Cardiac muscle cell (in vitro differentiated cells and primary cell): Measurements from ENCODE around the gene HBQ1. TPM values are rescaled to one million over a fixed set of nuclear protein-coding genes. Genes with fewer than 3 reads are reported as not detected.

Experiments
- DNase-seq, 2 donors: peaks; one replicate each; pipeline versions ENCODE4 v3.0.0 to v3.0.0-alpha.2; 2010 to 2017; ENCODE audit warnings: low read depth in 1 of 2, low spot score in 1 of 2
- H3K27ac ChIP-seq: fragments of 200-600 bp; sonication (generic); 2 replicates; pipeline ENCODE4 v1.5.1; 2016
- H3K27me3 ChIP-seq: fragments of 200-600 bp; sonication (generic); 2 replicates; pipeline ENCODE4 v1.6.0; 2016; ENCODE audit warnings: control low read depth
- H3K36me3 ChIP-seq: fragments of 200-600 bp; sonication (generic); 2 replicates; pipeline ENCODE4 v1.5.1; 2016; ENCODE audit warnings: control low read depth
- H3K4me1 ChIP-seq: fragments of 200-600 bp; sonication (generic); 2 replicates; pipeline ENCODE4 v1.8.1; 2017; ENCODE audit warnings: low read depth, mild to moderate bottlenecking, mixed run types
- H3K4me3 ChIP-seq: fragments of 200-600 bp; sonication (generic); 2 replicates; pipeline ENCODE4 v1.5.1; 2016; ENCODE audit warnings: mild to moderate bottlenecking
- H3K9me3 ChIP-seq: fragments of 200-600 bp; sonication (generic); 2 replicates; pipeline ENCODE4 v1.5.1; 2017; ENCODE audit warnings: low read depth, mild to moderate bottlenecking, control low read depth
- CTCF ChIP-seq: IDR thresholded peaks from 2 replicates; pipeline ENCODE4 v1.5.1; 2012; ENCODE audit warnings: low read depth, mild to moderate bottlenecking, low read length
- polyA plus RNA-seq: library from polyadenylated mRNA; unstranded; fragments of >200 nt; fragmentation: Nextera tagmentation; extraction: Ambion mirVana; gene quantifications from 2 replicates; pipeline ENCODE4 v1.2.1, GENCODE V29; 2016
- total RNA-seq: library from RNA; depleted of rRNA; stranded (reverse); fragments of >200 nt; gene quantifications from 2 replicates; pipeline ENCODE4 v1.2.3, GENCODE V29; 2016

Gene HBQ1
- total and polyA plus RNA-seq, 2 experiments from 2014 or later: 0.76 to 2.0 TPM

- H3K4me3 ChIP-seq: no peak overlapping the region
- H3K4me1 ChIP-seq: no peaks in the 10 kb centered on the region
- H3K36me3 ChIP-seq: peaks cover 56% of the 10 kb centered on the region
- H3K27ac ChIP-seq: no peak overlapping the region
- TF ChIP-seq CTCF: no peak
- no peaks in the 10 kb centered on the region for H3K9me3 ChIP-seq
- no peaks in the 10 kb centered on the region for H3K27me3 ChIP-seq
- DNase-seq: no peak
These were observed 9.4 kb downstream of the HBQ1 start for GRCh38 chr16:189604-190186.

GRCh38 chr16:191831-192230, 11.6 kb downstream of the HBQ1 start:
- Histone ChIP-seq H3K9me3 (no peaks in the 10 kb centered on the region), H3K27me3 (no peaks in the 10 kb centered on the region), H3K4me3 (no peak overlapping the region), H3K36me3 (peaks cover 75% of the 10 kb centered on the region), H3K27ac (no peak overlapping the region), H3K4me1 (no peaks in the 10 kb centered on the region)
- no peak for DNase-seq
- TF ChIP-seq CTCF: no peak

- no peaks in the 10 kb centered on the region for H3K4me1 ChIP-seq
- H3K4me3 ChIP-seq: no peak overlapping the region
- no peak for DNase-seq
- no peak for TF ChIP-seq CTCF
- H3K9me3 ChIP-seq: no peaks in the 10 kb centered on the region
- peaks cover 75% of the 10 kb centered on the region for H3K36me3 ChIP-seq
- H3K27ac ChIP-seq: no peak overlapping the region
- no peaks in the 10 kb centered on the region for H3K27me3 ChIP-seq
These were observed 12.4 kb downstream of the HBQ1 start for GRCh38 chr16:192686-193085.

- Histone ChIP-seq H3K27ac (no peak overlapping the region), H3K36me3 (peaks cover 76% of the 10 kb centered on the region), H3K27me3 (no peaks in the 10 kb centered on the region), H3K4me1 (no peaks in the 10 kb centered on the region), H3K9me3 (no peaks in the 10 kb centered on the region), H3K4me3 (no peak overlapping the region)
- TF ChIP-seq CTCF: no peak
- no peak for DNase-seq
These were observed 13.2 kb downstream of the HBQ1 start for GRCh38 chr16:193441-193840.

- no peaks in the 10 kb centered on the region for H3K4me1 ChIP-seq
- no peak overlapping the region for H3K4me3 ChIP-seq
- peak in 1 of 2 donors; percentile 34 for DNase-seq
- H3K36me3 ChIP-seq: peaks cover 74% of the 10 kb centered on the region
- H3K27ac ChIP-seq: no peak overlapping the region
- no peaks in the 10 kb centered on the region for H3K9me3 ChIP-seq
- no peaks in the 10 kb centered on the region for H3K27me3 ChIP-seq
- TF ChIP-seq CTCF: no peak
These were observed 14.3 kb downstream of the HBQ1 start for GRCh38 chr16:194516-194915.
